Measurements from ENCODE around the gene DAPL1.

GRCh38 chr2:158775273-158776027 is 19.7 kb upstream of the DAPL1 start:
- TF ChIP-seq CTCF (IDR thresholded peaks at IDR 0.05) (no peak), POLR2A (IDR thresholded peaks at IDR 0.05) (no peak)

Measured in breast epithelium (tissue), 3 donors.